ENCODE data around the gene LYRM2. TPM values are rescaled to one million over a fixed set of nuclear protein-coding genes. Genes with fewer than 3 reads are reported as not detected.

LYRM2 gene
- total and polyA plus RNA-seq, 9 of the 15 experiments (the other 6 are each of a cell fraction or from before 2014, with no cell fraction given), result 13.9 to 115 (median 42.9) TPM

GRCh38 chr6:89630488-89630887, 8.1 kb downstream of the LYRM2 start:
- H3K4me3 ChIP-seq, result no peak overlapping the region
- no peak overlapping the region for H3K27ac ChIP-seq (ENCODE audit: extremely low read depth, low read depth, low read length)
- ATAC-seq, result no peak; the same call in 2 of the 3 replicates
- H3K9ac ChIP-seq (ENCODE audit: insufficient read depth in 1 of 2, low read depth in 2 of 2, low read length in 2 of 2), result no peak overlapping the region
- no peak overlapping the region for H3K4me2 ChIP-seq (ENCODE audit: insufficient read depth, low read length)
- POLR2A ChIA-PET, result interaction anchor here (0.6 to 1.2 kb wide), 2 partner anchors 8 to 21 kb away, joined by 3 read pairs; partner anchors contain the start of gene LYRM2
- WGBS (ENCODE audit: insufficient coverage, low coverage, missing lambda C conversion rate), result 50% methylated on average over 9 of the region's 9 CpGs
- peaks cover 1% of the 10 kb centered on the region; the same call in 1 of the 3 replicates for H3K36me3 ChIP-seq (ENCODE audit: control insufficient read depth, insufficient read depth, low read length)
- H3K9me3 ChIP-seq (replicated peaks; ENCODE audit: control insufficient read depth, insufficient read depth, low read depth, low read length), result no peaks in the 10 kb centered on the region
- H3K79me2 ChIP-seq (ENCODE audit: control insufficient read depth, insufficient read depth, low read length), result no peaks in the 10 kb centered on the region
- TF ChIP-seq, protein P1, sequence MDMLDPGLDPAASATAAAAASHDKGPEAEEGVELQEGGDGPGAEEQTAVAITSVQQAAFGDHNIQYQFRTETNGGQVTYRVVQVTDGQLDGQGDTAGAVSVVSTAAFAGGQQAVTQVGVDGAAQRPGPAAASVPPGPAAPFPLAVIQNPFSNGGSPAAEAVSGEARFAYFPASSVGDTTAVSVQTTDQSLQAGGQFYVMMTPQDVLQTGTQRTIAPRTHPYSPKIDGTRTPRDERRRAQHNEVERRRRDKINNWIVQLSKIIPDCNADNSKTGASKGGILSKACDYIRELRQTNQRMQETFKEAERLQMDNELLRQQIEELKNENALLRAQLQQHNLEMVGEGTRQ (CRISPR knock-in tag; IDR thresholded peaks at IDR 0.05), result no peak
- TF ChIP-seq EHMT2 (IDR thresholded peaks at IDR 0.05), result no peak
- TF ChIP-seq SREBF1 (IDR thresholded peaks at IDR 0.05; ENCODE audit: borderline replicate concordance, low read depth, low read length), result no peak
- no peak for TF ChIP-seq ZC3H8 (IDR thresholded peaks at IDR 0.05)
- TF ChIP-seq AFF4 (CRISPR knock-in tag; IDR thresholded peaks at IDR 0.05), result no peak
- TF ChIP-seq ZNF134 (CRISPR knock-in tag; conservative IDR thresholded peaks at IDR 0.05), result no peak
- no peaks in the 10 kb centered on the region for H3K27me3 ChIP-seq (ENCODE audit: control insufficient read depth in 2 of 2, insufficient read depth in 2 of 2, low read length in 2 of 2)
- in situ Hi-C loops (cut with MboI), result no loop called here
- no peak for FAIRE-seq
- no peak for DNase-seq (ENCODE audit: extremely low read depth in 1 of 4, low spot score in 3 of 4)
- H2AFZ ChIP-seq (ENCODE audit: low read depth, low read length), result no peak overlapping the region
- H3K9me1 ChIP-seq (ENCODE audit: control insufficient read depth, insufficient read depth, low read length), result no peaks in the 10 kb centered on the region
- H3K4me1 ChIP-seq (replicated peaks in 1 of 2; ENCODE audit: control insufficient read depth in 2 of 2, insufficient read depth in 2 of 2, low read length in 2 of 2), result peaks cover 0 to 3% of the 10 kb centered on the region in 2 experiments; a peak in 1 of 5 replicates
- BruUV-seq (replicated peaks), result no TSS peak
- H4K20me1 ChIP-seq (replicated peaks; ENCODE audit: control insufficient read depth, insufficient read depth, low read length), result no peaks in the 10 kb centered on the region
- CTCF ChIA-PET (ENCODE audit: low intra/inter-chr PET ratio), result no interaction called here
- intact Hi-C loops (cut with micrococcal nuclease), result no loop called here

Data from K562 (cell line).